GM23338 (cell line): ENCODE data around the gene TRIM24. TPM values are rescaled to one million over a fixed set of nuclear protein-coding genes. Genes with fewer than 3 reads are reported as not detected.

Experiments
- ATAC-seq: fragments of 200-7000 bp; cut with Tn5 transposase; 3 replicates; pipeline ENCODE4 v1.9.1; 2020
- DNase-seq: peaks from one replicate; pipeline ENCODE4 v3.0.0-alpha.2; 2015; ENCODE audit warnings: low spot score
- H2AFZ ChIP-seq: fragments of 200-600 bp; sonication (generic); 2 replicates; pipeline ENCODE4 v1.8.0; 2016; ENCODE audit warnings: antibody characterized with exemption, mild to moderate bottlenecking, moderate library complexity
- H3F3A ChIP-seq: fragments of 200-600 bp; sonication (generic); replicated peaks from 2 replicates; pipeline ENCODE4 v1.8.0; 2017; ENCODE audit warnings: antibody characterized with exemption, mixed run types, low read depth
- H3K27ac ChIP-seq: fragments of 200-600 bp; sonication (generic); 2 replicates; pipeline ENCODE4 v1.6.1; 2016; ENCODE audit warnings: low read depth
- H3K27me3 ChIP-seq: fragments of 200-600 bp; sonication (generic); 2 replicates; pipeline ENCODE4 v1.8.0; 2016; ENCODE audit warnings: mild to moderate bottlenecking, mixed run types, moderate library complexity; ENCODE audit not compliant: insufficient read depth
- H3K36me3 ChIP-seq: fragments of 200-600 bp; sonication (generic); 2 replicates; pipeline ENCODE4 v1.8.0; 2016; ENCODE audit warnings: mild to moderate bottlenecking; ENCODE audit not compliant: insufficient read depth
- H3K4me1 ChIP-seq: fragments of 200-600 bp; sonication (generic); 2 replicates; pipeline ENCODE4 v1.8.0; 2016; ENCODE audit warnings: mild to moderate bottlenecking, moderate library complexity; ENCODE audit not compliant: insufficient read depth
- H3K4me2 ChIP-seq: fragments of 200-600 bp; sonication (generic); 2 replicates; pipeline ENCODE4 v1.7.1; 2017; ENCODE audit warnings: mixed run types
- H3K4me3 ChIP-seq: fragments of 200-600 bp; sonication (generic); 2 replicates; pipeline ENCODE4 v1.6.1; 2016; ENCODE audit warnings: mixed run types
- H3K79me2 ChIP-seq: fragments of 200-600 bp; sonication (generic); replicated peaks from 2 replicates; pipeline ENCODE4 v1.8.0; 2017; ENCODE audit warnings: mild to moderate bottlenecking; ENCODE audit not compliant: insufficient read depth
- H3K9me2 ChIP-seq: fragments of 200-600 bp; sonication (generic); 2 replicates; pipeline ENCODE4 v1.8.0; 2017; ENCODE audit not compliant: insufficient read depth
- H4K20me1 ChIP-seq: fragments of 200-600 bp; sonication (generic); replicated peaks from 2 replicates; pipeline ENCODE4 v1.8.0; 2017; ENCODE audit warnings: mild to moderate bottlenecking; ENCODE audit not compliant: insufficient read depth
- H3K27ac Mint-ChIP-seq: 2 replicates; pipeline ENCODE4 v1.8.0; 2020; ENCODE audit warnings: inconsistent platforms, mild to moderate bottlenecking, moderate library complexity, mixed read lengths
- H3K27me3 Mint-ChIP-seq: 3 replicates; pipeline ENCODE4 v1.8.0; 2022; ENCODE audit warnings: low read depth, mild to moderate bottlenecking, moderate library complexity, mixed read lengths, inconsistent platforms; ENCODE audit not compliant: insufficient read depth, poor library complexity
- H3K36me3 Mint-ChIP-seq: 3 replicates; pipeline ENCODE4 v1.8.0; 2021; ENCODE audit warnings: low read depth, mild to moderate bottlenecking, inconsistent platforms, moderate library complexity, mixed read lengths
- H3K4me1 Mint-ChIP-seq: 3 replicates; pipeline ENCODE4 v1.8.0; 2020; ENCODE audit warnings: mild to moderate bottlenecking, inconsistent platforms, mixed read lengths
- H3K4me3 Mint-ChIP-seq: 3 replicates; pipeline ENCODE4 v1.8.0; 2021; ENCODE audit warnings: moderate library complexity, mild to moderate bottlenecking, inconsistent platforms, mixed read lengths
- H3K9me3 Mint-ChIP-seq: 3 replicates; pipeline ENCODE4 v1.8.0; 2020; ENCODE audit warnings: moderate library complexity, mild to moderate bottlenecking, inconsistent platforms, mixed read lengths
- CREB1 ChIP-seq: fragments of 250-450 bp; sonication (Bioruptor Pico); IDR thresholded peaks from 2 replicates; pipeline ENCODE4 v1.5.0; 2020; ENCODE audit warnings: low read depth, mild to moderate bottlenecking, moderate library complexity
- CTCF ChIP-seq, 2 experiments: fragments of 200-600 bp in 1 of 2; sonication (generic) in 1 of 2; conservative IDR thresholded peaks; 2 replicates each; pipeline versions ENCODE4 v1.5.1 to v1.6.1; 2016 to 2017; ENCODE audit warnings: antibody characterized with exemption in 2 of 2, low read depth in 2 of 2, mild to moderate bottlenecking in 2 of 2, moderate library complexity in 1 of 2
- EZH2 ChIP-seq: fragments of 200-600 bp; sonication (generic); IDR thresholded peaks from one replicate; pipeline ENCODE4 v1.8.0; 2017; ENCODE audit warnings: antibody characterized with exemption, mild to moderate bottlenecking, low read depth; ENCODE audit not compliant: unreplicated experiment
- EZH2phosphoT487 ChIP-seq: fragments of 200-600 bp; sonication (generic); IDR thresholded peaks from one replicate; pipeline ENCODE4 v1.8.1; 2018; ENCODE audit warnings: antibody characterized with exemption; ENCODE audit not compliant: unreplicated experiment
- JUNB ChIP-seq: IDR thresholded peaks from one replicate; pipeline ENCODE4 v1.6.1; 2016; ENCODE audit warnings: antibody characterized with exemption; ENCODE audit not compliant: unreplicated experiment
- NANOG ChIP-seq: IDR thresholded peaks from 2 replicates; pipeline ENCODE4 v1.6.1; 2016; ENCODE audit warnings: antibody characterized with exemption, borderline replicate concordance
- POLR2AphosphoS5 ChIP-seq: IDR thresholded peaks from 2 replicates; pipeline ENCODE4 v1.6.1; 2016; ENCODE audit warnings: antibody characterized with exemption, low read depth
- REST ChIP-seq: IDR thresholded peaks from one replicate; pipeline ENCODE4 v1.6.1; 2018; ENCODE audit warnings: antibody characterized with exemption; ENCODE audit not compliant: unreplicated experiment
- STAT1 ChIP-seq: IDR thresholded peaks from one replicate; pipeline ENCODE4 v1.6.1; 2016; ENCODE audit warnings: antibody characterized with exemption; ENCODE audit not compliant: unreplicated experiment
- ZNF331 ChIP-seq: fragments of 250-450 bp; sonication (Bioruptor Pico); IDR thresholded peaks from 2 replicates; pipeline ENCODE4 v1.5.0; 2020; ENCODE audit warnings: low read depth, mild to moderate bottlenecking, moderate library complexity
- polyA plus RNA-seq: library from polyadenylated mRNA; unstranded; fragments of >200 nt; fragmentation: Nextera tagmentation; extraction: Ambion mirVana; gene quantifications from 2 replicates; pipeline ENCODE4 v1.2.1, GENCODE V29; 2016
- total RNA-seq: library from RNA; depleted of rRNA; stranded (reverse); fragments of >200 nt; shearing (Covaris generic); gene quantifications from 2 replicates; pipeline ENCODE4 v1.2.3, GENCODE V29; 2014

The TRIM24 gene
- total and polyA plus RNA-seq, 2 experiments from 2014 or later, result 67.0 to 120 TPM

- Histone ChIP-seq H3K9me2 (no peaks in the 10 kb centered on the region), H3K4me3 (no peak overlapping the region), H3K4me2 (no peak overlapping the region), H4K20me1 (no peaks in the 10 kb centered on the region), H3K79me2 (no peaks in the 10 kb centered on the region), H3K27ac (no peak overlapping the region), H3K36me3 (no peaks in the 10 kb centered on the region), H2AFZ (no peak overlapping the region), H3F3A (no peaks in the 10 kb centered on the region), H3K4me1 (no peaks in the 10 kb centered on the region), H3K27me3 (no peaks in the 10 kb centered on the region)
- ATAC-seq (no peak), DNase-seq (no peak)
- Mint-ChIP-seq H3K27ac (no peak overlapping the region), H3K9me3 (no peaks in the 10 kb centered on the region), H3K4me1 (no peaks in the 10 kb centered on the region), H3K4me3 (no peak overlapping the region), H3K36me3 (no peaks in the 10 kb centered on the region), H3K27me3 (peaks cover 10% of the 10 kb centered on the region)
- TF ChIP-seq JUNB (no peak), EZH2phosphoT487 (no peak)
Observed at GRCh38 chr7:138595454-138595853, 135.4 kb downstream of the TRIM24 start.

- TF ChIP-seq POLR2AphosphoS5 (no peak), EZH2 (no peak), CTCF (conservative IDR thresholded peaks at IDR 0.05; ENCODE audit: low read depth in 2 of 2) (no peak), ZNF331 (CRISPR knock-in tag) (no peak), CREB1 (CRISPR knock-in tag) (no peak), NANOG (no peak)
- H3K4me3 Mint-ChIP-seq, result no peak overlapping the region
- Histone ChIP-seq H2AFZ (no peak overlapping the region), H3K79me2 (no peaks in the 10 kb centered on the region), H3K4me2 (no peak overlapping the region), H3K36me3 (no peaks in the 10 kb centered on the region), H3K27ac (no peak overlapping the region), H3F3A (no peaks in the 10 kb centered on the region), H3K4me1 (no peaks in the 10 kb centered on the region), H3K27me3 (no peaks in the 10 kb centered on the region), H3K9me2 (no peaks in the 10 kb centered on the region), H4K20me1 (no peaks in the 10 kb centered on the region), H3K4me3 (no peak overlapping the region)
- H3K36me3 Mint-ChIP-seq, result peaks cover 23% of the 10 kb centered on the region
- peaks cover 4% of the 10 kb centered on the region for H3K27me3 Mint-ChIP-seq
- H3K9me3 Mint-ChIP-seq, result peaks cover 27% of the 10 kb centered on the region; the same call in 2 of the 3 replicates
- no peaks in the 10 kb centered on the region for H3K4me1 Mint-ChIP-seq
- H3K27ac Mint-ChIP-seq, result no peak overlapping the region
- DNase-seq (no peak), ATAC-seq (no peak)
Observed at GRCh38 chr7:138602451-138602850, 142.4 kb downstream of the TRIM24 start.

- Histone ChIP-seq H3K79me2 (no peaks in the 10 kb centered on the region), H3K27me3 (no peaks in the 10 kb centered on the region), H3K36me3 (no peaks in the 10 kb centered on the region), H2AFZ (no peak overlapping the region), H3K27ac (no peak overlapping the region), H3K4me2 (no peak overlapping the region), H3K4me3 (no peak overlapping the region), H4K20me1 (no peaks in the 10 kb centered on the region), H3F3A (no peaks in the 10 kb centered on the region), H3K4me1 (no peaks in the 10 kb centered on the region), H3K9me2 (no peaks in the 10 kb centered on the region)
- Mint-ChIP-seq H3K36me3 (peaks cover 23% of the 10 kb centered on the region), H3K9me3 (peaks cover 27% of the 10 kb centered on the region; the same call in 2 of the 3 replicates), H3K27ac (no peak overlapping the region), H3K27me3 (peaks cover 4% of the 10 kb centered on the region), H3K4me3 (no peak overlapping the region), H3K4me1 (no peaks in the 10 kb centered on the region)
- ATAC-seq (no peak), DNase-seq (no peak)
- TF ChIP-seq REST (no peak), CTCF (conservative IDR thresholded peaks at IDR 0.05; ENCODE audit: low read depth in 2 of 2) (no peak), EZH2 (no peak), EZH2phosphoT487 (no peak), STAT1 (no peak), JUNB (no peak)
Observed at GRCh38 chr7:138603549-138604318, 143.7 kb downstream of the TRIM24 start.
